ENCODE measurements around the gene SGMS1. TPM values are rescaled to one million over a fixed set of nuclear protein-coding genes. Genes with fewer than 3 reads are reported as not detected.
A peak's percentile ranks its signal among the peaks of the same experiment; 100 is the strongest.

The SGMS1 gene
- total and polyA plus RNA-seq, 2 donors (not counting 3 experiments of a cell fraction or from before 2014, with no cell fraction given): 9.7 to 23.7 TPM

- peaks cover 14% of the 10 kb centered on the region for H3K4me1 ChIP-seq (ENCODE audit: control insufficient read depth, extremely low read depth, insufficient read depth, low read length)
- H3K4me2 ChIP-seq (ENCODE audit: insufficient read depth, low read length): peak overlapping the region; percentile 100
- intact Hi-C loops (cut with micrococcal nuclease): no loop called here
- no peaks in the 10 kb centered on the region for H3K36me3 ChIP-seq (ENCODE audit: control insufficient read depth in 2 of 2, extremely low read depth in 1 of 2, insufficient read depth in 2 of 2, low read length in 2 of 2)
- FAIRE-seq: peak; percentile 8
- CTCF ChIA-PET: interaction anchor here (0.9 to 5.6 kb wide), 13 partner anchors 11 to 322 kb away, joined by 3 to 68 read pairs (median 4); partner anchors contain the start of gene ASAH2B
- peak overlapping the region; percentile 56 for H3K9ac ChIP-seq (replicated peaks; ENCODE audit: extremely low read depth, insufficient read depth, low read length)
- H3K9me3 ChIP-seq (replicated peaks; ENCODE audit: control insufficient read depth, insufficient read depth, low read length): no peaks in the 10 kb centered on the region
- POLR2A ChIA-PET: interaction anchor here (1.0 kb wide), 1 partner anchor 14 kb away, joined by 4 read pairs; no protein-coding TSS in a partner anchor
- no peaks in the 10 kb centered on the region for H3K9me1 ChIP-seq (replicated peaks; ENCODE audit: control insufficient read depth, extremely low read depth, insufficient read depth, low read length)
- H2AFZ ChIP-seq (ENCODE audit: low read depth, low read length): peak overlapping the region; percentile 96
- no peak for TF ChIP-seq JUN (IDR thresholded peaks at IDR 0.05; ENCODE audit: borderline replicate concordance, insufficient read depth, insufficient read length, low read depth)
- no peak for TF ChIP-seq FOS (IDR thresholded peaks at IDR 0.05; ENCODE audit: borderline replicate concordance, insufficient read depth, low read length)
- no peak for TF ChIP-seq MAX (IDR thresholded peaks at IDR 0.05; ENCODE audit: insufficient read depth, insufficient read length)
- no peak for TF ChIP-seq GATA2 (IDR thresholded peaks at IDR 0.05; ENCODE audit: insufficient read depth, insufficient read length, low read depth, low read length)
- no peak for TF ChIP-seq MYC (IDR thresholded peaks at IDR 0.05; ENCODE audit: low read depth, low read length)
- TF ChIP-seq EZH2 (IDR thresholded peaks at IDR 0.05; ENCODE audit: borderline replicate concordance, low read depth, low read length, severe bottlenecking): no peak
- TF ChIP-seq POLR2AphosphoS5 (IDR thresholded peaks at IDR 0.05; ENCODE audit: insufficient read depth, low read depth, low read length): no peak
- no peak for TF ChIP-seq CTCF (IDR thresholded peaks at IDR 0.05; ENCODE audit: extremely low read depth in 1 of 2, insufficient read depth in 1 of 2, low read depth in 1 of 2, low read length in 2 of 2)
- TF ChIP-seq POLR2A (IDR thresholded peaks at IDR 0.05; ENCODE audit: low read depth, low read length): no peak
- no peaks in the 10 kb centered on the region for H4K20me1 ChIP-seq (replicated peaks; ENCODE audit: control insufficient read depth, extremely low read depth, insufficient read depth, low read length)
- H3K4me3 ChIP-seq (replicated peaks in 1 of 3; ENCODE audit: insufficient read depth in 1 of 3, low read depth in 1 of 3, low read length in 3 of 3): peak overlapping the region; percentile 25 to 86 (median 75)
- peaks cover 37% of the 10 kb centered on the region for H3K79me2 ChIP-seq (ENCODE audit: control insufficient read depth, insufficient read depth, low read length)
- no peaks in the 10 kb centered on the region for H3K27me3 ChIP-seq (ENCODE audit: control insufficient read depth in 2 of 2, insufficient read depth in 2 of 2, low read length in 2 of 2)
- dilution Hi-C loops (cut with MboI; ENCODE audit: extremely low pct_ligation_motif_present, low sequenced_read_pairs): no loop called here
- H3K27ac ChIP-seq (ENCODE audit: insufficient read depth, low read depth, low read length): no peak overlapping the region
- DNase-seq (ENCODE audit: low read depth, low spot score): no peak
- BruUV-seq (replicated peaks): no TSS peak
Observed at GRCh38 chr10:50417486-50417885, 206.3 kb downstream of the SGMS1 start.

All from endothelial cell of umbilical vein (primary cell).